GM12864 (cell line): Measurements from ENCODE around the gene ADARB1.

ENCODE experiments used
- DNase-seq: peaks from one replicate; pipeline ENCODE4 v3.0.0-alpha.2; 2011; ENCODE audit warnings: low read depth
- H3K4me3 ChIP-seq: 2 replicates; pipeline ENCODE4 v1.5.1; 2011; ENCODE audit warnings: mild to moderate bottlenecking, low read depth, low read length, control low read depth
- TF ChIP-seq, protein P1 (sequence below): IDR thresholded peaks from 2 replicates; pipeline ENCODE4 v1.5.1; 2011; ENCODE audit warnings: low read depth, mild to moderate bottlenecking, moderate library complexity, low read length, control low read depth, inconsistent platforms; ENCODE audit errors: missing control alignments

Gene ADARB1

DNA sequence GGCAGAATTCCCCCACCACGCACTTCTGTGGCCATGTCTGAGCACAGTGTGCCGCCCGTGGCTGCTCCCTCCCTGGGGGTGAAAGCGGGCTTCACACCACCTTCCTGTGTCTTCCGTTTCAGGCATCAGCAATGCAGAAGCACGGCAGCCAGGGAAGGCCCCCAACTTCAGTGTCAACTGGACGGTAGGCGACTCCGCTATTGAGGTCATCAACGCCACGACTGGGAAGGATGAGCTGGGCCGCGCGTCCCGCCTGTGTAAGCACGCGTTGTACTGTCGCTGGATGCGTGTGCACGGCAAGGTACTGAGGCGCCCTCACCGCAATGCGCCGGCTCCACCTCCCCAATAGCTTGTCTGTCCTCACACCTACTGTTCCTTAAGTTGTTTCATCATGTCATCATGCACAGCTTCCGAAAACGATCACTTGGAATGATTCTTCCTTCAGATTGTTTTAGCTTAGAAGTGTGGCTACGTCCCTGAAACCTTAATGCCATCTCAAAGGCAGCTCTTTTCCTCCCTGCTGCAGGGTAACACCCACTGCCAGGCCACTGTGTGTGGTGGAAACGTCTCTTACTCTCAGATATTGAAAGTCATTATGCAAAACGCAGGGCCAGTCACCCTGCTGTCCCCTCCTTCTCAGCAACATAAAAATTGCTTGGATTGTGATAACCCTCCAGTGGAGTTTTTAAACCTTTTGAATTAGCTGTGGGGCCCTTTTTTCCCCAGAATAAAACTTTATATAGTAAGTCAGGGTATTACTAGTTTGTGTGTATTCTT is 146.5 kb downstream of the ADARB1 start:
- TF ChIP-seq, protein P1, sequence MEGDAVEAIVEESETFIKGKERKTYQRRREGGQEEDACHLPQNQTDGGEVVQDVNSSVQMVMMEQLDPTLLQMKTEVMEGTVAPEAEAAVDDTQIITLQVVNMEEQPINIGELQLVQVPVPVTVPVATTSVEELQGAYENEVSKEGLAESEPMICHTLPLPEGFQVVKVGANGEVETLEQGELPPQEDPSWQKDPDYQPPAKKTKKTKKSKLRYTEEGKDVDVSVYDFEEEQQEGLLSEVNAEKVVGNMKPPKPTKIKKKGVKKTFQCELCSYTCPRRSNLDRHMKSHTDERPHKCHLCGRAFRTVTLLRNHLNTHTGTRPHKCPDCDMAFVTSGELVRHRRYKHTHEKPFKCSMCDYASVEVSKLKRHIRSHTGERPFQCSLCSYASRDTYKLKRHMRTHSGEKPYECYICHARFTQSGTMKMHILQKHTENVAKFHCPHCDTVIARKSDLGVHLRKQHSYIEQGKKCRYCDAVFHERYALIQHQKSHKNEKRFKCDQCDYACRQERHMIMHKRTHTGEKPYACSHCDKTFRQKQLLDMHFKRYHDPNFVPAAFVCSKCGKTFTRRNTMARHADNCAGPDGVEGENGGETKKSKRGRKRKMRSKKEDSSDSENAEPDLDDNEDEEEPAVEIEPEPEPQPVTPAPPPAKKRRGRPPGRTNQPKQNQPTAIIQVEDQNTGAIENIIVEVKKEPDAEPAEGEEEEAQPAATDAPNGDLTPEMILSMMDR, result no peak
- no peak for DNase-seq
- H3K4me3 ChIP-seq, result no peak overlapping the region

DNA sequence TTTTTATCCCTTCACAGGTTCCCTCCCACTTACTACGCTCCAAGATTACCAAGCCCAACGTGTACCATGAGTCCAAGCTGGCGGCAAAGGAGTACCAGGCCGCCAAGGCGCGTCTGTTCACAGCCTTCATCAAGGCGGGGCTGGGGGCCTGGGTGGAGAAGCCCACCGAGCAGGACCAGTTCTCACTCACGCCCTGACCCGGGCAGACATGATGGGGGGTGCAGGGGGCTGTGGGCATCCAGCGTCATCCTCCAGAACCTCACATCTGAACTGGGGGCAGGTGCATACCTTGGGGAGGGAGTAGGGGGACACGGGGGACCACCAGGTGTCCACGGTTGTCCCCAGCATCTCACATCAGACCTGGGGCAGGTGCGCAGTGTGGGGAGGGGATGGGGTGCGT is 147.6 kb downstream of the ADARB1 start:
- no peak overlapping the region for H3K4me3 ChIP-seq
- TF ChIP-seq, protein P1, result no peak
- no peak for DNase-seq

DNA sequence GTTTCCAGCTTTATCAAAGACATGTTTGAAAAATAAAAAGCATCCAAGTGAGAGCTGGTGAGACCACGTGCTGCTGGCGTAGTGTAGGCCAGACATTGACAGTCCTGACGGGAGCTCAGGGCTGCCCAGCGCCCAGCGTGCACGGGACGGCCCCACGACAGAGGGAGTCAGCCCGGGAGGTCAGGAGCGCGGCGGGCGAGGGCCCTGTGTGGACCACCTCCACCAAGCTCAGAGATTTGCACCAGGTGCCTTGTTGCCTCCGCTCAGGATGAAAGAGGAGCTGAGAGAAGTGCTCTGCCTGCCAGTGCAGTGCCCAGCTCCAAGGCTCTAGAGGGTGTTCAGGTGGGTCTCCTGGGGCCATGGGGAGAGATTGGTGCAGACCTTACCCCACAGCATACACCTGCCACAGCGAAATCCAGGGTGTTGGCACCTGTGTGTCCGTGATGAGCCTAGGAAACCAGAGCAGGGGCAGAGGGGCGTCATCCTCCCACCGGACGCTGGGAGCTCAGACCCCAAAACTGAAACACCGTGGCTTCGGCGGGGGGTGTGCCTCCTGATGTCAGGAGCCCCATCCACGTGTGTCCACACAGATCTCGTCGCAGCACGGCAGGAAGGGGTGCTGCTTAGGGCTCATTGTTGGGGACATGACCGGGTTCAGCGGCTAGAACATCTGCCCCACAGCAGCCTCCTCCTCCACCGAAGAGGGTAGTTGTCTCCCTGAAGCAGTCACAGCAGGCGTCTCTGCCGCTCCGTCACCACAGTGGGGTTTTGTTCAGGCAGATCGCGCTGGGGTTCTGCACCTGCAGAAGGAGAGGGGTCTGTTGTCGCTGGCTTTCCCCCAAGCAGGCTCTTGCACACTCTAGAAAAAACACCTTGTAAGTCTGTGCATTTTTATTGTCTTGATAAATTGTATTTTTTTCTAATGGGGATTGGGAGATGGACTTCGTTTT is 149.1 kb downstream of the ADARB1 start:
- TF ChIP-seq, protein P1, result no peak
- no peak for DNase-seq
- H3K4me3 ChIP-seq, result no peak overlapping the region

DNA sequence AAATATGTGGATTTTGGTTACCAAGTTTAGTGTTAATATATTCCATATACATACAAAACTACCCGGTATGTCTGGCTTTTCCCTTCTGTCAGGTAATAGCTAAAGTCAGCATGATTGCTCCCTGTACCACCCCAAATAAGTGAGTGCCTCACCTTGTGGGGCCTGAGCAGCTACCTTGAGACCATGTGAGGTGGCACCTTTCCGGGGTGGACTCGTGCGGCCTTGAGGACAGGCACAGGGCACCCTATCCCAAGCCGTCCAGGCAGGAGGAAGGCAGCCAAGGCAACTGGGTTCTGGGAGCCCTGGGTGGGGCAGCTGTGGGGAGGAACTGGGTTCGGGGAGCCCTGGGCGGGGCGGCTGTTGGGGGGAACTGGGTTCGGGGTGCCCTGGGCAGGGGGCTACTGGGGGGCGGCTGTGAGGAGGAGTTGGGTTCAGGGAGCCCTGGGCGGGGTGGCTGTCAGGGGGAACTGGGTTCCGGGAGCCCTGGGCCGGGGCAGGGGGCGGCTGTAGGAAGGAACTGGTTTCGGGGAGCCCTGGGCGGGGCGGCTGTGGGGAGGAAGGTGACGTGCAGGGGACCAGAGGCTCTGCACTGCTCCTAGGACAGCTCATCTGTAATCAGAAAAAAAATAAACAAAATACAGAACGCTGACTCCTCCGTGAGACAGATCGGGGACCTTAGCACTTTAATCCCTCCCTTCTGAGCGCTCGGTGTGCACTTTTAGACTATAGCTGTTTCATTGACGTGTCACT is 150.0 kb downstream of the ADARB1 start:
- TF ChIP-seq, protein P1, result no peak
- no peak for DNase-seq
- no peak overlapping the region for H3K4me3 ChIP-seq

DNA sequence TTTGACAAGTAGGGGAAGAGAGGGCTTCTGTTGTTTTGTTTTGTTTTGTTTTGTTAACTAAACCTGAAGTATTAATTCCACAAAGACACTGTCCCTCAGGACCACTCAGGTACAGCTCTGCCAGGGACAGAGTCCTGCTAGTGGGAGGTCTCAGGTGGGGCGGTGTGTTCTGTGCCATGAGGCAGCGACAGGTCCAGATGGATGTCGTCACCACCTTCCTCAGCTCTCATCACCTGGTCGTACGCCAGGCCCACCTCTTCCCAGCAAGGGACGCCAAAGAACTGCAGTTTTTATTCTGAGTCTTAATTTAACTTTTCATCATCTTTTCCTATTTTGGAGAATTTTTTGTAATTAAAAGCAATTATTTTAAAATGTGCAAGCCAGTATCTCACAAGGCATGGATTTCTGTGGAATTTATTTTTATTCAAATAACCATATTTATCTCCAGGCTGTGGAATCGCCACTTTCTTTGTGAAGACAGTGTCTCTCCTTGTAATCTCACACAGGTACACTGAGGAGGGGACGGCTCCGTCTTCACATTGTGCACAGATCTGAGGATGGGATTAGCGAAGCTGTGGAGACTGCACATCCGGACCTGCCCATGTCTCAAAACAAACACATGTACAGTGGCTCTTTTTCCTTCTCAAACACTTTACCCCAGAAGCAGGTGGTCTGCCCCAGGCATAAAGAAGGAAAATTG is 150.8 kb downstream of the ADARB1 start:
- no peak overlapping the region for H3K4me3 ChIP-seq
- no peak for DNase-seq
- TF ChIP-seq, protein P1, result no peak

DNA sequence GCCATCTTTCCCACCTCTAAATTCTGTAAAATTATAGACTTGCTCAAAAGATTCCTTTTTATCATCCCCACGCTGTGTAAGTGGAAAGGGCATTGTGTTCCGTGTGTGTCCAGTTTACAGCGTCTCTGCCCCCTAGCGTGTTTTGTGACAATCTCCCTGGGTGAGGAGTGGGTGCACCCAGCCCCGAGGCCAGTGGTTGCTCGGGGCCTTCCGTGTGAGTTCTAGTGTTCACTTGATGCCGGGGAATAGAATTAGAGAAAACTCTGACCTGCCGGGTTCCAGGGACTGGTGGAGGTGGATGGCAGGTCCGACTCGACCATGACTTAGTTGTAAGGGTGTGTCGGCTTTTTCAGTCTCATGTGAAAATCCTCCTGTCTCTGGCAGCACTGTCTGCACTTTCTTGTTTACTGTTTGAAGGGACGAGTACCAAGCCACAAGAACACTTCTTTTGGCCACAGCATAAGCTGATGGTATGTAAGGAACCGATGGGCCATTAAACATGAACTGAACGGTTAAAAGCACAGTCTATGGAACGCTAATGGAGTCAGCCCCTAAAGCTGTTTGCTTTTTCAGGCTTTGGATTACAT is 151.5 kb downstream of the ADARB1 start:
- DNase-seq, result no peak
- TF ChIP-seq, protein P1, result no peak

More for the DNA sequence above, 151.5 kb downstream of the ADARB1 start:
- H3K4me3 ChIP-seq, result no peak overlapping the region
